ENCODE measurements around the gene CCBE1. TPM values are rescaled to one million over a fixed set of nuclear protein-coding genes. Genes with fewer than 3 reads are reported as not detected.

CCBE1 gene
- total and polyA plus RNA-seq, 2 of the 4 experiments (the other 2 are of a cell fraction) = 64.8 to 148 TPM

GRCh38 chr18:59460072-59460420 lies 237.2 kb downstream of the CCBE1 start:
- H3K4me2 ChIP-seq (ENCODE audit: low read depth, low read length) = no peak overlapping the region
- no peak overlapping the region for H3K9ac ChIP-seq (ENCODE audit: low read depth, low read length)
- TF ChIP-seq RAD21 (IDR thresholded peaks at IDR 0.05; ENCODE audit: low read length) (no peak), BHLHE40 (IDR thresholded peaks at IDR 0.05; ENCODE audit: low read depth, low read length) (no peak), POLR2A (IDR thresholded peaks at IDR 0.05; ENCODE audit: low read depth, low read length) (no peak), CTCF (conservative IDR thresholded peaks at IDR 0.05; ENCODE audit: low read depth, low read length) (no peak), ELK1 (IDR thresholded peaks at IDR 0.05; ENCODE audit: borderline replicate concordance, low read depth, low read length) (no peak), USF2 (IDR thresholded peaks at IDR 0.05; ENCODE audit: low read depth, low read length) (no peak), MAFK (IDR thresholded peaks at IDR 0.05; ENCODE audit: low read depth, low read length) (no peak), CHD1 (IDR thresholded peaks at IDR 0.05; ENCODE audit: low read depth, low read length) (no peak), MAZ (IDR thresholded peaks at IDR 0.05; ENCODE audit: borderline replicate concordance, low read depth, low read length) (no peak), FOS (IDR thresholded peaks at IDR 0.05; ENCODE audit: low read depth, low read length) (no peak), RFX5 (IDR thresholded peaks at IDR 0.05; ENCODE audit: low read depth, low read length) (no peak), RCOR1 (IDR thresholded peaks at IDR 0.05; ENCODE audit: insufficient replicate concordance, low read length) (no peak), CEBPB (IDR thresholded peaks at IDR 0.05; ENCODE audit: low read depth, low read length) (no peak), NFE2L2 (IDR thresholded peaks at IDR 0.05; ENCODE audit: low read depth, low read length) (no peak), SMC3 (IDR thresholded peaks at IDR 0.05; ENCODE audit: low read depth, low read length) (no peak), MXI1 (IDR thresholded peaks at IDR 0.05; ENCODE audit: borderline replicate concordance, low read depth, low read length) (no peak)
- no peaks in the 10 kb centered on the region for H3K27me3 ChIP-seq (ENCODE audit: control insufficient read depth, insufficient read depth, low read length)
- H2AK5ac ChIP-seq (ENCODE audit: low read depth, low read length) = no peak overlapping the region
- POLR2A ChIA-PET (ENCODE audit: unreplicated experiment) = interaction anchor here (0.5 kb wide), 1 partner anchor 221 kb away, joined by 3 read pairs; no protein-coding TSS in a partner anchor
- intact Hi-C loops (cut with micrococcal nuclease) (no loop called here), in situ Hi-C loops (cut with MboI; ENCODE audit: low sequenced_read_pairs) (loop anchor here (10.0 to 25.0 kb wide), 2 partner anchors 177 to 235 kb away; partner anchors contain the start of gene CCBE1), dilution Hi-C loops (cut with HindIII; ENCODE audit: low sequenced_read_pairs, unreplicated experiment) (no loop called here)
- no peaks in the 10 kb centered on the region for H3K9me1 ChIP-seq (ENCODE audit: insufficient read depth, low read length)
- no peak overlapping the region for H3K4me3 ChIP-seq (ENCODE audit: insufficient read depth, low read depth, low read length)
- CTCF ChIA-PET = interaction anchor here (1.3 to 2.4 kb wide), 4 partner anchors 172 to 363 kb away, joined by 3 to 37 read pairs (median 8); partner anchors contain the start of gene CCBE1
- no peak overlapping the region for H2BK15ac ChIP-seq (ENCODE audit: low read depth, low read length)
- H4K8ac ChIP-seq (ENCODE audit: low read depth in 2 of 2, low read length in 2 of 2) = peak overlapping the region in 1 of 2 experiments; percentile 1; a peak in 1 of 4 replicates
- peak; percentile 40 for DNase-seq
- H3K79me1 ChIP-seq (ENCODE audit: low read depth in 1 of 2, low read length in 2 of 2) = no peaks in the 10 kb centered on the region; a peak in 1 of 4 replicates
- H3K36me3 ChIP-seq (ENCODE audit: control insufficient read depth, insufficient read depth, low read length) = peaks cover 2% of the 10 kb centered on the region; the same call in 1 of the 2 replicates
- H3K23ac ChIP-seq (ENCODE audit: low read depth, low read length) = no peak overlapping the region
- H3K56ac ChIP-seq (ENCODE audit: extremely low read depth, insufficient read depth, low read length) = no peak overlapping the region
- no peak overlapping the region for H2BK5ac ChIP-seq (ENCODE audit: low read depth, low read length, poor library complexity, severe bottlenecking)
- H2AK9ac ChIP-seq (replicated peaks; ENCODE audit: low read depth, low read length, poor library complexity) = no peak overlapping the region
- H3K4ac ChIP-seq (ENCODE audit: low read depth, low read length) = peak overlapping the region; percentile 11; the same call in 1 of the 2 replicates
- H3K9me3 ChIP-seq (ENCODE audit: control insufficient read depth, insufficient read depth, low read length) = no peaks in the 10 kb centered on the region
- no peak overlapping the region; the same call in 1 of the 2 replicates for H4K91ac ChIP-seq (ENCODE audit: insufficient read depth, low read depth, low read length)
- BruUV-seq (replicated peaks) = no TSS peak
- no peak overlapping the region for H2AFZ ChIP-seq (replicated peaks; ENCODE audit: low read length, poor library complexity)
- H2BK120ac ChIP-seq (ENCODE audit: low read depth, low read length) = peak overlapping the region; percentile 3; the same call in 1 of the 2 replicates
- H3K4me1 ChIP-seq (ENCODE audit: control insufficient read depth, insufficient read depth, low read length) = peaks cover 5% of the 10 kb centered on the region
- H4K20me1 ChIP-seq (ENCODE audit: insufficient read depth, low read length) = no peaks in the 10 kb centered on the region
- H2BK20ac ChIP-seq (ENCODE audit: low read depth, low read length) = no peak overlapping the region
- peak; percentile 71 for ATAC-seq (ENCODE audit: low read depth)
- H4K5ac ChIP-seq (ENCODE audit: low read depth, low read length) = no peak overlapping the region
- peak overlapping the region; percentile 1; the same call in 1 of the 2 replicates for H3K18ac ChIP-seq (ENCODE audit: low read depth, low read length)
- H3K27ac ChIP-seq (ENCODE audit: insufficient read depth, low read length) = peak overlapping the region; percentile 36; the same call in 1 of the 2 replicates
- H3K14ac ChIP-seq (replicated peaks; ENCODE audit: low read depth, low read length) = no peak overlapping the region; the same call in 1 of the 2 replicates
- WGBS, 2 experiments (ENCODE audit: extremely low coverage in 2 of 2, insufficient read length in 1 of 2) = no CpG with 5 or more reads among the region's 1 CpG

Measured in IMR-90 (cell line).